Measurements from ENCODE around the gene ZNF80. TPM values are rescaled to one million over a fixed set of nuclear protein-coding genes. Genes with fewer than 3 reads are reported as not detected.

ZNF80 gene
- total RNA-seq, 4 donors from 2014 or later: not detected

- no peak for DNase-seq
- Histone ChIP-seq H3K27ac (no peak overlapping the region), H3K4me3 (no peak overlapping the region), H3K36me3 (no peaks in the 10 kb centered on the region), H3K9me3 (no peaks in the 10 kb centered on the region), H3K4me1 (no peaks in the 10 kb centered on the region), H3K27me3 (no peaks in the 10 kb centered on the region)
- intact Hi-C loops (cut with DNase I; ENCODE audit: low total_unique reads): no loop called here
- TF ChIP-seq CTCF (IDR thresholded peaks at IDR 0.05): no peak
- TF ChIP-seq POLR2A (IDR thresholded peaks at IDR 0.05): no peak
These were observed 34.9 kb upstream of the ZNF80 start for GRCh38 chr3:114272271-114272670.

- H3K4me3 ChIP-seq: no peak overlapping the region
- H3K4me1 ChIP-seq: no peaks in the 10 kb centered on the region
- H3K27me3 ChIP-seq: no peaks in the 10 kb centered on the region
- DNase-seq: no peak
- H3K27ac ChIP-seq: no peak overlapping the region
- intact Hi-C loops (cut with DNase I; ENCODE audit: low total_unique reads): no loop called here
- H3K9me3 ChIP-seq: no peaks in the 10 kb centered on the region
- TF ChIP-seq POLR2A (IDR thresholded peaks at IDR 0.05): no peak
- TF ChIP-seq CTCF (IDR thresholded peaks at IDR 0.05): no peak
- H3K36me3 ChIP-seq: no peaks in the 10 kb centered on the region
These were observed 32.6 kb upstream of the ZNF80 start for GRCh38 chr3:114270019-114270418.

DNA sequence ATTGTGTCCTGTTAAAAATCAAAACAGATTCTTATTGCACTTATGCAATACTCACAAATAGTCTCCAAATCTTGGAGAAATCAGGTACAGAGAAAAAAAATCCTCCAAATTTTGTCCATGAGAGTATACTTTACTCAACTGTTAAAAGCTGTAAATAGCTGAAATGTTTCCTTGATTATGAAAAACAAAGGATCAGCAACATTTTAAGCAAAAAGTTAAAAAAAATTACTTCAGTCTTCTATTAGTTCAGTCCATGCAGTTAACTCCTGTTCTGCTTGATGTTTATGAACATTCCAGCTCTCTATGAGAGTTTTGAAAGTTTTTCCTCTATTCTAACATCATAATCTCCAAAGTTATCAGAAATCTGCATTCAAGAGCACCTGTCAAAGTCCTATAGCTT, 22.8 kb upstream of the ZNF80 start:
- Histone ChIP-seq H3K4me3 (no peak overlapping the region), H3K36me3 (no peaks in the 10 kb centered on the region), H3K9me3 (no peaks in the 10 kb centered on the region), H3K27ac (no peak overlapping the region), H3K4me1 (no peaks in the 10 kb centered on the region), H3K27me3 (no peaks in the 10 kb centered on the region)
- DNase-seq: no peak
- TF ChIP-seq CTCF (IDR thresholded peaks at IDR 0.05): no peak
- TF ChIP-seq POLR2A (IDR thresholded peaks at IDR 0.05): no peak
- intact Hi-C loops (cut with DNase I; ENCODE audit: low total_unique reads): no loop called here

DNA sequence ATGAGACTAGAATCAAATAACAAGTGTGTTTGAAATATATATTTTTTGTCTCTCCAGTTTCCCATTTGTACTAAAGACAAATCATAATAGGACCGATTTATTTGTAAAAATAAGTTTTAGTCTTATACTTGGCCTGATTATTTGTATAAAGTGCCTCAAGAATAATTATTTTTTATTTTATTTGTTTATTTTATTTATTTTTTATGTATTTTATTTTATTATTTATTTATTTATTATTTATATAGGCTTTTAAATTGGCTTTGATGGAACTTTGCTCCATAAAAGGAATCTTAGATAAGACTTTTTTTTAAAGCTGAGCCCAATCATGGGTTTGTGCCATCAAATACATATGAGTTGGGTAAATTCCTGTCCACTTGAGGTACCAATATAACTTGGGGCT, 22.2 kb upstream of the ZNF80 start:
- intact Hi-C loops (cut with DNase I; ENCODE audit: low total_unique reads): no loop called here
- no peak for TF ChIP-seq POLR2A (IDR thresholded peaks at IDR 0.05)
- no peak for TF ChIP-seq CTCF (IDR thresholded peaks at IDR 0.05)
- H3K36me3 ChIP-seq: no peaks in the 10 kb centered on the region
- no peaks in the 10 kb centered on the region for H3K4me1 ChIP-seq
- H3K9me3 ChIP-seq: no peaks in the 10 kb centered on the region
- no peak overlapping the region for H3K4me3 ChIP-seq
- H3K27me3 ChIP-seq: no peaks in the 10 kb centered on the region
- DNase-seq: no peak
- H3K27ac ChIP-seq: no peak overlapping the region

- TF ChIP-seq POLR2A (IDR thresholded peaks at IDR 0.05) (no peak), CTCF (IDR thresholded peaks at IDR 0.05) (no peak)
- Histone ChIP-seq H3K9me3 (no peaks in the 10 kb centered on the region), H3K4me3 (no peak overlapping the region), H3K4me1 (no peaks in the 10 kb centered on the region), H3K27me3 (no peaks in the 10 kb centered on the region), H3K27ac (no peak overlapping the region), H3K36me3 (no peaks in the 10 kb centered on the region)
- no peak for DNase-seq
- intact Hi-C loops (cut with DNase I; ENCODE audit: low total_unique reads): no loop called here
These were observed 16.1 kb upstream of the ZNF80 start for GRCh38 chr3:114253505-114253904.

Data from uterus (tissue), 4 donors.